CD14-positive monocyte (primary cell): Measurements from ENCODE around the gene FAAP100. TPM values are rescaled to one million over a fixed set of nuclear protein-coding genes. Genes with fewer than 3 reads are reported as not detected.
A peak's percentile ranks its signal among the peaks of the same experiment; 100 is the strongest.

Experiments
- DNase-seq, 3 donors: peaks; one replicate each; pipeline ENCODE4 v3.0.0-alpha.2; 2011 to 2022
- H2AFZ ChIP-seq: 2 replicates; pipeline ENCODE4 v1.6.0; 2012; ENCODE audit warnings: mild to moderate bottlenecking, low read depth, low read length, inconsistent platforms; ENCODE audit not compliant: insufficient read depth, poor library complexity, severe bottlenecking
- H3K27ac ChIP-seq, 2 donors: 1 replicate in 1 of 2; 2 replicates in 1 of 2; pipeline ENCODE4 v1.5.1; 2012 to 2013; ENCODE audit warnings: low read length in 2 of 2, control low read depth in 1 of 2, inconsistent platforms in 1 of 2, low read depth in 1 of 2, mild to moderate bottlenecking in 1 of 2
- H3K27me3 ChIP-seq, 2 donors: one replicate each; pipeline versions ENCODE4 v1.6.0 to v1.6.1; 2011 to 2013; ENCODE audit warnings: low read length in 2 of 2; ENCODE audit not compliant: control insufficient read depth in 2 of 2, insufficient read depth in 2 of 2
- H3K36me3 ChIP-seq, 2 donors: replicated peaks in 1 of 2; 1 replicate in 1 of 2; 2 replicates in 1 of 2; pipeline versions ENCODE4 v1.5.1 to v1.6.1; 2012 to 2013; ENCODE audit warnings: low read length in 2 of 2, control low read depth in 1 of 2, inconsistent platforms in 1 of 2, mild to moderate bottlenecking in 1 of 2; ENCODE audit not compliant: insufficient read depth in 2 of 2, control insufficient read depth in 1 of 2
- H3K4me1 ChIP-seq, 2 donors: 1 replicate in 1 of 2; 2 replicates in 1 of 2; pipeline versions ENCODE4 v1.5.1 to v1.6.1; 2012 to 2013; ENCODE audit warnings: low read length in 2 of 2, control low read depth in 1 of 2, inconsistent platforms in 1 of 2, mild to moderate bottlenecking in 1 of 2, moderate library complexity in 1 of 2; ENCODE audit not compliant: insufficient read depth in 2 of 2, control insufficient read depth in 1 of 2
- H3K4me2 ChIP-seq: replicated peaks from 2 replicates; pipeline ENCODE3; 2012; ENCODE audit warnings: low read length, moderate library complexity, mild to moderate bottlenecking; ENCODE audit not compliant: poor library complexity, severe bottlenecking; ENCODE audit errors: extremely low read depth
- H3K4me3 ChIP-seq, 3 experiments: fragments of 200-600 bp in 1 of 3; sonication (generic) in 1 of 3; replicated peaks in 1 of 3; 1 replicate in 2 of 3; 2 replicates in 1 of 3; pipeline ENCODE4 v1.5.1; 2011 to 2013; ENCODE audit warnings: low read length in 3 of 3, mild to moderate bottlenecking in 3 of 3, control low read depth in 2 of 3, low read depth in 2 of 3, inconsistent platforms in 1 of 3, moderate library complexity in 1 of 3
- H3K79me2 ChIP-seq: 2 replicates; pipeline ENCODE4 v1.6.0; 2012; ENCODE audit warnings: mild to moderate bottlenecking, control low read depth, inconsistent platforms, low read length, moderate library complexity; ENCODE audit not compliant: insufficient read depth
- H3K9ac ChIP-seq: 2 replicates; pipeline ENCODE4 v1.6.0; 2017; ENCODE audit warnings: low read length, mild to moderate bottlenecking; ENCODE audit not compliant: insufficient read depth, poor library complexity, severe bottlenecking
- H3K9me3 ChIP-seq, 2 donors: replicated peaks in 1 of 2; 1 replicate in 1 of 2; 2 replicates in 1 of 2; pipeline versions ENCODE4 v1.5.1 to v1.6.1; 2012 to 2013; ENCODE audit warnings: low read length in 2 of 2, control low read depth in 1 of 2; ENCODE audit not compliant: control insufficient read depth in 1 of 2, insufficient read depth in 1 of 2
- H4K20me1 ChIP-seq: 2 replicates; pipeline ENCODE4 v1.6.0; 2012; ENCODE audit warnings: mild to moderate bottlenecking, low read length, control low read depth, moderate library complexity; ENCODE audit not compliant: insufficient read depth
- H3K27ac Mint-ChIP-seq, 7 donors: one replicate each; pipeline ENCODE4 v1.8.0; 2020; ENCODE audit warnings: mild to moderate bottlenecking in 7 of 7, mixed read lengths in 7 of 7, moderate library complexity in 6 of 7, inconsistent platforms in 2 of 7
- H3K27me3 Mint-ChIP-seq, 3 donors: one replicate each; pipeline ENCODE4 v1.8.0; 2021 to 2022; ENCODE audit warnings: low read depth in 3 of 3, mild to moderate bottlenecking in 3 of 3, mixed read lengths in 3 of 3, moderate library complexity in 3 of 3, inconsistent platforms in 1 of 3
- H3K36me3 Mint-ChIP-seq, 2 donors: one replicate each; pipeline ENCODE4 v1.8.0; 2020; ENCODE audit warnings: mixed read lengths in 2 of 2, inconsistent platforms in 1 of 2, mild to moderate bottlenecking in 1 of 2
- H3K4me1 Mint-ChIP-seq: one replicate; pipeline ENCODE4 v1.8.0; 2020; ENCODE audit warnings: mild to moderate bottlenecking, mixed read lengths
- H3K4me3 Mint-ChIP-seq, 2 donors: one replicate each; pipeline ENCODE4 v1.8.0; 2020; ENCODE audit warnings: mild to moderate bottlenecking in 2 of 2, mixed read lengths in 2 of 2, moderate library complexity in 1 of 2
- H3K9me3 Mint-ChIP-seq, 7 donors: one replicate each; pipeline ENCODE4 v1.8.0; 2020 to 2022; ENCODE audit warnings: mixed read lengths in 7 of 7, mild to moderate bottlenecking in 6 of 7, moderate library complexity in 6 of 7, inconsistent platforms in 2 of 7
- WGBS: methylation state at CpG from one replicate; pipeline ENCODE4 v1.1.5; 2013; ENCODE audit warnings: missing lambda C conversion rate; ENCODE audit not compliant: insufficient coverage; 5-methylcytosine and 5-hydroxymethylcytosine counted together
- intact Hi-C, 2 donors: fragments of 100-400 bp; cut with micrococcal nuclease; formaldehyde crosslinking; loops; one replicate each; pipeline versions ENCODE4 v1.15.0 to v1.15.1; 2023
- polyA plus RNA-seq, 3 donors: library from polyadenylated mRNA; depleted of rRNA in 1 of 3; unstranded in 2 of 3; stranded (reverse) in 1 of 3; fragments of 300-500 nt in 2 of 3; fragments of >200 nt in 1 of 3; fragmentation: Illumina TruSeq in 2 of 3; gene quantifications; 1 replicate in 2 of 3; 2 replicates in 1 of 3; pipeline ENCODE4 v1.2.3, GENCODE V29; 2012 to 2021
- TF ChIP-seq, protein P1 (sequence below): fragments of 200-600 bp; IDR thresholded peaks from one replicate; pipeline ENCODE4 v1.8.0; 2022; ENCODE audit warnings: antibody characterized with exemption, mild to moderate bottlenecking

The FAAP100 gene
- polyA plus RNA-seq, 3 donors, result 10.3 to 37.6 (median 13.9) TPM

DNA sequence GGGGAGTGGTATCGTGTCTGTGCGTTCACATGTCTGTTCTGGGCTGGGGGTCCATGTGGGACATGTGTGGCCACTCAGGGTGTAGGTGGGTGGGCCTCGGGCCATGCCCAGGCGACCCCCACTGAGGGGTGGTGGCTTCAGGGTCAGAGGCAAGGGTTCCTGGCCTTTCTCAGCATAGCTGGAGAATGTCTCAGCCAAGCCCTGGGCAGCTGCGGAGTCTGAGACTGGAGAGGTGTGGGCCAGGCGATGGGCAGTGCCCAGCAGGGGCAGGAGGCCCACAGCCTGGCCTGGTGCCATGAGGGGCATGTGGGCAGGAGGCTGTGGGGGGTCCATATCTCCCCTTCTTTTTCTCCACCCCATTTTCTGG, 22.7 kb downstream of the FAAP100 start:
- Mint-ChIP-seq H3K9me3 (no peaks in the 10 kb centered on the region), H3K27me3 (peaks cover 16 to 58% (median 39%) of the 10 kb centered on the region in 3 donors), H3K27ac (peak overlapping the region in 1 of 7 donors; percentile 5), H3K36me3 (no peaks in the 10 kb centered on the region), H3K4me3 (no peak overlapping the region), H3K4me1 (peaks cover 2% of the 10 kb centered on the region)
- TF ChIP-seq, protein P1, sequence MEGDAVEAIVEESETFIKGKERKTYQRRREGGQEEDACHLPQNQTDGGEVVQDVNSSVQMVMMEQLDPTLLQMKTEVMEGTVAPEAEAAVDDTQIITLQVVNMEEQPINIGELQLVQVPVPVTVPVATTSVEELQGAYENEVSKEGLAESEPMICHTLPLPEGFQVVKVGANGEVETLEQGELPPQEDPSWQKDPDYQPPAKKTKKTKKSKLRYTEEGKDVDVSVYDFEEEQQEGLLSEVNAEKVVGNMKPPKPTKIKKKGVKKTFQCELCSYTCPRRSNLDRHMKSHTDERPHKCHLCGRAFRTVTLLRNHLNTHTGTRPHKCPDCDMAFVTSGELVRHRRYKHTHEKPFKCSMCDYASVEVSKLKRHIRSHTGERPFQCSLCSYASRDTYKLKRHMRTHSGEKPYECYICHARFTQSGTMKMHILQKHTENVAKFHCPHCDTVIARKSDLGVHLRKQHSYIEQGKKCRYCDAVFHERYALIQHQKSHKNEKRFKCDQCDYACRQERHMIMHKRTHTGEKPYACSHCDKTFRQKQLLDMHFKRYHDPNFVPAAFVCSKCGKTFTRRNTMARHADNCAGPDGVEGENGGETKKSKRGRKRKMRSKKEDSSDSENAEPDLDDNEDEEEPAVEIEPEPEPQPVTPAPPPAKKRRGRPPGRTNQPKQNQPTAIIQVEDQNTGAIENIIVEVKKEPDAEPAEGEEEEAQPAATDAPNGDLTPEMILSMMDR, result no peak
- H2AFZ ChIP-seq, result no peak overlapping the region
- WGBS, result 88% methylated on average over 4 of the region's 6 CpGs
- H3K4me3 ChIP-seq, result no peak overlapping the region
- H3K9me3 ChIP-seq, result no peaks in the 10 kb centered on the region
- H3K79me2 ChIP-seq, result no peaks in the 10 kb centered on the region
- H3K4me2 ChIP-seq, result no peak overlapping the region
- H3K36me3 ChIP-seq, result no peaks in the 10 kb centered on the region
- H3K27me3 ChIP-seq, result peaks cover 0 to 46% of the 10 kb centered on the region in 2 donors
- DNase-seq, result no peak
- intact Hi-C loops, result no loop called here
- H3K9ac ChIP-seq, result no peak overlapping the region
- no peaks in the 10 kb centered on the region for H4K20me1 ChIP-seq
- no peak overlapping the region for H3K27ac ChIP-seq
- no peaks in the 10 kb centered on the region for H3K4me1 ChIP-seq

GRCh38 chr17:81528651-81529436, 23.3 kb downstream of the FAAP100 start:
- Mint-ChIP-seq H3K4me1 (peaks cover 2% of the 10 kb centered on the region), H3K9me3 (no peaks in the 10 kb centered on the region), H3K27me3 (peaks cover 11 to 58% (median 37%) of the 10 kb centered on the region in 3 donors), H3K36me3 (no peaks in the 10 kb centered on the region), H3K4me3 (no peak overlapping the region), H3K27ac (peak overlapping the region in 1 of 7 donors; percentile 5)
- Histone ChIP-seq H2AFZ (no peak overlapping the region), H3K9me3 (no peaks in the 10 kb centered on the region), H3K79me2 (no peaks in the 10 kb centered on the region), H3K27ac (no peak overlapping the region), H3K27me3 (peaks cover 0 to 45% of the 10 kb centered on the region in 2 donors), H4K20me1 (no peaks in the 10 kb centered on the region), H3K36me3 (no peaks in the 10 kb centered on the region), H3K4me2 (no peak overlapping the region), H3K9ac (no peak overlapping the region), H3K4me1 (peaks cover 0 to under 1% of the 10 kb centered on the region in 2 donors), H3K4me3 (no peak overlapping the region)
- TF ChIP-seq, protein P1, result no peak
- DNase-seq, result no peak
- WGBS, result 95% methylated on average over 60 of the region's 62 CpGs
- intact Hi-C loops, result no loop called here
